HG02973 (cell line): ENCODE data around the gene NBEA.

Source experiments
- ATAC-seq: cut with Tn5 transposase; IDR thresholded peaks from one replicate; pipeline ENCODE4 v1.9.1; 2021; ENCODE audit warnings: moderate library complexity; ENCODE audit not compliant: unreplicated experiment

The NBEA gene

GRCh38 chr13:35561540-35561939 lies 619.5 kb downstream of the NBEA start:
- ATAC-seq = no peak

- no peak for ATAC-seq
Measured at GRCh38 chr13:35565273-35565672, 623.2 kb downstream of the NBEA start.

GRCh38 chr13:35566340-35566739 lies 624.3 kb downstream of the NBEA start:
- no peak for ATAC-seq

GRCh38 chr13:35567406-35567980 lies 625.4 kb downstream of the NBEA start:
- no peak for ATAC-seq

GRCh38 chr13:35573639-35574038 lies 631.6 kb downstream of the NBEA start:
- no peak for ATAC-seq

DNA sequence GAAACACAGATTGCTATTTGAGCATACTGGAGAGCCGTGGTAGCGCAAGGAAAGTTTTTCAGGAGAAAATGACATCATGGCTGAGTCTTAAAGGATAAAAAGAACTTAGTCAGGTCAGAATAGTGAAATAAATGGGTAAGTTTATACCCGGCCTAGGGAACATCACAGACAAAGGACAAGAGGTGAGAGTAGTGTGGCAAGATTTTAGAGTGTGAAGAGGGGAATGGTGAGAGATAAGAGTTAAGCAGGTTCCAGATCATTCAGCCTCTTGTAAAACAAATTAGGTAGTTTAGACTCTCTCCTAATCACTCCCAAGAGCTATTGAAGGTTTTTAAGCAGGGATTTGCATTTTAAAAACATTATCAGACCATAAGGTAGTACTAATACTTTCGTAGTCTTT lies 650.4 kb downstream of the NBEA start:
- no peak for ATAC-seq

- no peak for ATAC-seq
Measured at GRCh38 chr13:35593651-35594050, 651.6 kb downstream of the NBEA start.

DNA sequence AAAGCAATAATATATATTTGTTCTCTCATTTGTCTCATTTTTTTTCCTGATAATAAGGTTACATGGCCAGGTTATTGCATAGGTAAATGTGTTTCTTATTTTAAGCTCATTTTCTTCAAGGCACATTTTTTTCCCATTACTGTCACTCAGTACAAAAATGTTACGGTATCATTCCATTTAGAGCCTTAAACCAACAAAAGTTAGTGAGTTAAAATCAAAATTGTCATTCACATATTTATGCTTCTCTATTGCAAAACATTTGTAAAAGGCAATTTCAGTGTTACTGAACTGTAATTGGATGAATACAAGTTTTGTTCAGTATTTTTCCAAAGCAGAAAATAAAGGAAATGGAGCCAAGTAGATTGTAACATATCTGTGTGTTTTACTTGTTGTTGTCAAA lies 652.0 kb downstream of the NBEA start:
- no peak for ATAC-seq

DNA sequence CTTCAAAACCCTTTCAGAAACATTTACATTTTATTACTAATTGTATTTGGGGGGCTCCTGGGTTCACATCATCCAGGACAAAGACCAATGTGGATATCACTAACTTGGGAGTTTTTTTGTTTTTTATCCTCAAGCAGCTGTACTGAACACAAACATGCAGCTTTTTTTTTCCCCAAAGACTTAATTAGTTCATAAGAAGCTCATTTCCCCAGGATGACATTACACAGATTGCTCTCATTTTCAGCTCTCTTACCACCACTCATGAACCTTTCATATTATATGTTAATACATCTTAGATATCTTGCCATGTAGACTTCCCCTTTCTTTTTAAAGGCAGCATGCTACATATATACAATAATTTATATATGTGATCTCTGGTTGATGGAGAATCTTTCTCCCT lies 653.1 kb downstream of the NBEA start:
- no peak for ATAC-seq

- ATAC-seq = no peak
Measured at GRCh38 chr13:35596321-35597030, 654.4 kb downstream of the NBEA start.

- ATAC-seq = no peak
Measured at GRCh38 chr13:35597451-35597850, 655.4 kb downstream of the NBEA start.

GRCh38 chr13:35598233-35598632 lies 656.2 kb downstream of the NBEA start:
- no peak for ATAC-seq

- no peak for ATAC-seq
Measured at GRCh38 chr13:35598790-35599369, 656.8 kb downstream of the NBEA start.

DNA sequence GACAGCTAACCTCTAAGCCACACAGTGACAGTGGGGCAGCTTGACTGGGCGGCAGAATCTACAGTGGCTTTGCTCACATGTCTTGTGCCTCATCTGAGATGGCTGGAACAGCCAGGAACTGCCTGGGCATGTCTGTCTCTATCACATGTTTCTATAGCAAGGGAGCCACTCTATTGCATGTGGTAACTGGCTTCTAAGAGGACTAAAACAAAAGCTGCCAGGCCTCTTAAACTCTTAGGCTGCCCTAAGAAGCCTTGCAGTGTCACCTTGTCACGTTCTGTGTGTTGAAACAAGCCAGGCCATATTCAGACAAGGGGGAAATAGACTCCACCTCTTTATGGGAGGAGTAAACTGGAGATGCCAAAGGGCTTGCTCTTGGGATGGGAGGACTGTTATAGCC lies 657.3 kb downstream of the NBEA start:
- ATAC-seq = no peak

GRCh38 chr13:35600137-35600536 lies 658.1 kb downstream of the NBEA start:
- no peak for ATAC-seq

DNA sequence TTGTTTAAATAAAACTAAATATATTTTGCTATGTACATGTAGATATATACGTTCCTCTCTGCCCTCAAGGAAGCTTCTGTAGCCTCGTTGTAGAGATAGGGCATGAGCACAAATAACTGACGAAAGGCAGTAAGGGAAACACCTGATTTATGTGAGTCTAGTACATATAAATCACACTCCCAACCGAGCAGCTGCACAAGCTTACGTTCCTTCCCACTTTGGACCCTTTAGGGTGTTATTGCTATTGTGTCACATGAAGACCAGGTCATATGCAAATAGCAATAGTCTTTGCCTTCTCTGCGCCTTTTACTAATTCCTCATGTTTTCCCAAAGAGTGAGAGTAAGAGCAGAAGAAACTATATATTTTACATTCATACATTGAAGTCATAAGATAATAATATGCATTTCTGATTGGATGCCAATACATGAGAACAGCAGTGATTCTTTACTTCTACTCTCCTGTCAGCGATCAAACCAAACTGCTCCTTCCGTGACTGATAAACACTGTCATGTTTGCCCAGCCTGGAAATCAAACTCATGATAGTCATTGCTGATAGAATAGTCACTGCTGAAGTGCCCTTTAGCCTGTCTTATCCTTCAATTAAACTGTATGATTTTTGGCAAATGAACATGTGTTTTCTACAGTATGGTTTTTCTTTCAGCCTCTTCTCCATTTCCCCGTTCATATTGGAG lies 661.7 kb downstream of the NBEA start:
- ATAC-seq = no peak

- ATAC-seq = no peak
Measured at GRCh38 chr13:35614666-35615065, 672.6 kb downstream of the NBEA start.

- ATAC-seq = no peak
Measured at GRCh38 chr13:35617420-35617819, 675.4 kb downstream of the NBEA start.

GRCh38 chr13:35618565-35619083 lies 676.6 kb downstream of the NBEA start:
- no peak for ATAC-seq

DNA sequence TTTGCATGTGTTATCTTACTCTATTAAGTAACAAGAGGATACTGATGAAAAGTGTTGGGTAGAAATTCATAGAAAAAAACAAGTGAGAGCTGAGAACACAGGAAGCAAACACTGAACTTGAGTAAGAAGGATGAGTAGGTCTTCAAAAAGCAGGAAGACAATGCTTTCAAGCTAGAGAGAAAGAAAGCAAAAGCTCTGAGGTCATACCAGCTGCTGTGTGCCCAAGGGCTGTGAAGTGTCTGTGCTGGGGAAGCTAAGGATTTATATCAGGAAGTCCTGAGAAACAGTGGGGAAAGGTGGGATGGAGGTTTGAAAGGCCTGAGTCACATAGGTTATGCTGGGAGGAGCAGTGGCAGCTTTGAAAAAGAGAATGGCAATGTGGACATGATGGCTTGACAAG lies 679.9 kb downstream of the NBEA start:
- no peak for ATAC-seq

DNA sequence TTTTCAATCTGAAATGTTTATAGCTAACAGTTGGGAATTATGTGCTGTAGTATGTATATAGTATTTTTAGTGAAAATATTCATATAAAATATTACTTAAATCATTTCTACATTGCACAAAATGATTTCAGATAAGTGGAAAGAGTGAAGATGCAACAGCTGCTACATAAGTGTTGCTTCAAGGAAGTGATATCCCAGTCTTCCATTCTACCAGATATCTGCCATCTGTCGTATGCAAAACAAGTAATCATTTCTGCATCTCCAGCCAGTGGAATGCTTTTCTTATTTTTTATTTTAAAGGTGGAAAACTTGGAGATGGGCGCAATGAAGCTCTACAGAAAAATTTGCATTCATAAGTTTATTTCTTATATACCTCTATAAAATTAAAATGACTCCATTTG lies 687.0 kb downstream of the NBEA start:
- no peak for ATAC-seq
